ENCODE measurements around the gene TRMT10A.

DNA sequence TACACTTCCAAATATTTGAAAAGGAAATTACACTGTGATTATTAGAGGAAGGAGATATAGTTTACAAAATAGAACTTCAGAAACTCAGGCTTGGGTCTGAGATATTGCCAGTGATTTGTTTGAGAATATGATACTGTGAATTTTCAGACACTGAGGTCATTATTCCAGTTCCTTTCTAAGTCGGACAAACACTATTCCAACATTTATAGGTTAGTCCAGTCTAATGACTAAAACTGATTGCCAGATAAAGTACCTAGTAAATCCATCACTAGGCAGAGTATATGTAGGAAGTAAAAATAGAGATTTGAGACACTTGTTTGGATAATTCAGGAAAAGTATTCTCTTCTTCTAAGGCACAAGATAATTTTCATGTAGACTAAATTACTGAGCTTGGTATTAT, 24.0 kb upstream of the TRMT10A start:
- TF ChIP-seq, protein P1, sequence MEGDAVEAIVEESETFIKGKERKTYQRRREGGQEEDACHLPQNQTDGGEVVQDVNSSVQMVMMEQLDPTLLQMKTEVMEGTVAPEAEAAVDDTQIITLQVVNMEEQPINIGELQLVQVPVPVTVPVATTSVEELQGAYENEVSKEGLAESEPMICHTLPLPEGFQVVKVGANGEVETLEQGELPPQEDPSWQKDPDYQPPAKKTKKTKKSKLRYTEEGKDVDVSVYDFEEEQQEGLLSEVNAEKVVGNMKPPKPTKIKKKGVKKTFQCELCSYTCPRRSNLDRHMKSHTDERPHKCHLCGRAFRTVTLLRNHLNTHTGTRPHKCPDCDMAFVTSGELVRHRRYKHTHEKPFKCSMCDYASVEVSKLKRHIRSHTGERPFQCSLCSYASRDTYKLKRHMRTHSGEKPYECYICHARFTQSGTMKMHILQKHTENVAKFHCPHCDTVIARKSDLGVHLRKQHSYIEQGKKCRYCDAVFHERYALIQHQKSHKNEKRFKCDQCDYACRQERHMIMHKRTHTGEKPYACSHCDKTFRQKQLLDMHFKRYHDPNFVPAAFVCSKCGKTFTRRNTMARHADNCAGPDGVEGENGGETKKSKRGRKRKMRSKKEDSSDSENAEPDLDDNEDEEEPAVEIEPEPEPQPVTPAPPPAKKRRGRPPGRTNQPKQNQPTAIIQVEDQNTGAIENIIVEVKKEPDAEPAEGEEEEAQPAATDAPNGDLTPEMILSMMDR (IDR thresholded peaks at IDR 0.05) = no peak
- TF ChIP-seq POLR2A (IDR thresholded peaks at IDR 0.05) = no peak
- no peak for TF ChIP-seq EP300 (IDR thresholded peaks at IDR 0.05)
